H1 (cell line): ENCODE data around the gene CLDN4. TPM values are rescaled to one million over a fixed set of nuclear protein-coding genes. Genes with fewer than 3 reads are reported as not detected.

Source experiments
- E2F6 ChIP-seq: IDR thresholded peaks from 2 replicates; pipeline ENCODE4 v1.6.1; 2012; ENCODE audit warnings: inconsistent platforms
- polyA plus RNA-seq, 7 experiments: library from polyadenylated mRNA; depleted of rRNA in 3 of 7; stranded (reverse) in 5 of 7; unstranded in 2 of 7; fragments of >200 nt in 5 of 7; fragments of 200-250 nt in 2 of 7; gene quantifications; 1 replicate in 5 of 7; 2 replicates in 1 of 7; 4 replicates in 1 of 7; pipeline versions ENCODE4 v1.2.1 to v1.2.3, GENCODE V29; 2011 to 2013; ENCODE audit warnings: missing spikeins in 2 of 7, mixed read lengths in 2 of 7
- total RNA-seq: library from RNA; stranded (reverse); fragmentation: NEBNext Ultra II Directional; extraction: Animal tissue kit (Norgen Biotek cat#: 25700); gene quantifications from 2 replicates; pipeline ENCODE4 v1.2.1, GENCODE V29; 2021

Gene CLDN4
- total and polyA plus RNA-seq, 2 of the 8 experiments (the other 6 are each of a cell fraction or from before 2014, with no cell fraction given), result 28.0 to 69.3 TPM

- TF ChIP-seq E2F6, result no peak
Observed at GRCh38 chr7:73829505-73829904, 1.3 kb upstream of the CLDN4 start (continued).
